Heart right ventricle (tissue), 16 donors: ENCODE measurements around the gene POLG2. TPM values are rescaled to one million over a fixed set of nuclear protein-coding genes. Genes with fewer than 3 reads are reported as not detected.
A peak's percentile ranks its signal among the peaks of the same experiment; 100 is the strongest.
"Not testable (repeated sequence)": the region's sequence is repeated elsewhere in the genome, so short reads cannot be mapped to it uniquely, and the experiment has no call there.

Source experiments
- ATAC-seq, 8 donors: fragments of 200-7000 bp; cut with Tn5 transposase; one replicate each; pipeline ENCODE4 v1.9.1; 2020; ENCODE audit warnings: mild to moderate bottlenecking in 8 of 8, moderate library complexity in 8 of 8, moderate number of reproducible peaks in 1 of 8
- DNase-seq, 2 donors: peaks; one replicate each; pipeline ENCODE4 v3.0.0-alpha.2; 2020
- H3K27ac ChIP-seq, 10 donors: fragments of 200-600 bp; sonication (generic) in 2 of 10; one replicate each; pipeline versions ENCODE4 v1.5.0 to v1.8.0; 2020 to 2022; ENCODE audit warnings: mild to moderate bottlenecking in 3 of 10
- H3K27me3 ChIP-seq, 7 donors: fragments of 200-600 bp; one replicate each; pipeline ENCODE4 v1.8.0; 2021 to 2022; ENCODE audit warnings: mild to moderate bottlenecking in 2 of 7
- H3K36me3 ChIP-seq, 9 donors: fragments of 200-600 bp; sonication (generic) in 1 of 9; one replicate each; pipeline versions ENCODE4 v1.5.0 to v1.8.0; 2020 to 2022; ENCODE audit warnings: mild to moderate bottlenecking in 2 of 9
- H3K4me1 ChIP-seq, 9 donors: fragments of 200-600 bp; sonication (generic) in 1 of 9; one replicate each; pipeline versions ENCODE4 v1.5.0 to v1.8.0; 2020 to 2022; ENCODE audit warnings: mild to moderate bottlenecking in 4 of 9
- H3K4me3 ChIP-seq, 10 donors: fragments of 200-600 bp; sonication (generic) in 2 of 10; one replicate each; pipeline versions ENCODE4 v1.5.0 to v1.8.0; 2020 to 2022; ENCODE audit warnings: mild to moderate bottlenecking in 7 of 10, moderate library complexity in 2 of 10
- H3K9me3 ChIP-seq, 11 donors: fragments of 200-600 bp in 10 of 11; sonication (generic) in 2 of 11; one replicate each; pipeline versions ENCODE4 v1.5.0 to v1.8.0; 2013 to 2022; ENCODE audit warnings: mild to moderate bottlenecking in 2 of 11, control low read depth in 1 of 11, moderate library complexity in 1 of 11
- WGBS, 2 donors: extraction: QIAGEN DNeasy Blood & Tissue Kit; methylation state at CpG; one replicate each; pipeline ENCODE4 v1.1.7; 2013; ENCODE audit warnings: inconsistent platforms in 1 of 2; 5-methylcytosine and 5-hydroxymethylcytosine counted together
- intact Hi-C, 10 donors: fragments of 100-400 bp; cut with DNase I; formaldehyde crosslinking; loops; one replicate each; pipeline versions ENCODE4 v1.11.1 to v1.14.2; 2022
- polyA plus RNA-seq, 2 donors: library from polyadenylated mRNA; stranded (reverse); fragments of 200-250 nt; gene quantifications; one replicate each; pipeline ENCODE4 v1.2.3, GENCODE V29; 2013
- total RNA-seq, 10 donors: library from RNA; stranded (reverse); fragmentation: NEBNext Ultra II Directional in 3 of 10; extraction: Animal tissue kit (Norgen Biotek cat#: 25700) in 3 of 10; gene quantifications; one replicate each; pipeline versions ENCODE4 v1.2.1 to v1.2.4, GENCODE V29; 2021 to 2023
- TF ChIP-seq, protein P1 (sequence below), 9 donors: fragments of 200-600 bp; sonication (generic) in 2 of 9; IDR thresholded peaks; one replicate each; pipeline versions ENCODE4 v1.5.0 to v1.8.0; 2021 to 2022; ENCODE audit warnings: antibody characterized with exemption in 9 of 9, mild to moderate bottlenecking in 5 of 9, moderate library complexity in 1 of 9
- donor health status: Arrhythmogenic right ventricular cardiomyopathy.
- donor health status: ischemic (EF 13 %, LVEDD 7.1; RV severe dilation, severe dysfunction).
- donor health status: healthy with polysubstance abuse.
- donor health status: DM: no; HTN: yes; CAD: no.
- donor health status: DM: no; HTN: no; CAD: no.
- donor health status: ischemic (EF 25% LVEDD 6.9; RV normal size, moderate dysfunction).
- donor health status: ischemic (EF 25% LVEDD 5.7; RV mildly dilated, moderate dysfunction).
- donor health status: healthy.
- donor health status: DM: yes; HTN: yes; CAD: no.
- donor health status: Ischemic cardiomyopathy.
- donor health status: ischemic (EF 35%, LVEDD 5.7; RV mildly dilated, moderate dysfunction).
- donor health status: nonischemic (EF 11% LVEDD 7.7; RV severe dilation, severe dysfunction).
- donor health status: DM: yes; HTN: yes; CAD: no.
- donor health status: PGD.
- donor health status: ischemic (EF 29% LVEDD 5.4; RV normal size, mild dysfunction).
- donor health status: nonischemic (EF 23%, LVEDD 6.1; RV moderate dilation, normal function).

The POLG2 gene
- total and polyA plus RNA-seq, 12 donors = 4.8 to 11.1 (median 6.5) TPM

- TF ChIP-seq, protein P1, sequence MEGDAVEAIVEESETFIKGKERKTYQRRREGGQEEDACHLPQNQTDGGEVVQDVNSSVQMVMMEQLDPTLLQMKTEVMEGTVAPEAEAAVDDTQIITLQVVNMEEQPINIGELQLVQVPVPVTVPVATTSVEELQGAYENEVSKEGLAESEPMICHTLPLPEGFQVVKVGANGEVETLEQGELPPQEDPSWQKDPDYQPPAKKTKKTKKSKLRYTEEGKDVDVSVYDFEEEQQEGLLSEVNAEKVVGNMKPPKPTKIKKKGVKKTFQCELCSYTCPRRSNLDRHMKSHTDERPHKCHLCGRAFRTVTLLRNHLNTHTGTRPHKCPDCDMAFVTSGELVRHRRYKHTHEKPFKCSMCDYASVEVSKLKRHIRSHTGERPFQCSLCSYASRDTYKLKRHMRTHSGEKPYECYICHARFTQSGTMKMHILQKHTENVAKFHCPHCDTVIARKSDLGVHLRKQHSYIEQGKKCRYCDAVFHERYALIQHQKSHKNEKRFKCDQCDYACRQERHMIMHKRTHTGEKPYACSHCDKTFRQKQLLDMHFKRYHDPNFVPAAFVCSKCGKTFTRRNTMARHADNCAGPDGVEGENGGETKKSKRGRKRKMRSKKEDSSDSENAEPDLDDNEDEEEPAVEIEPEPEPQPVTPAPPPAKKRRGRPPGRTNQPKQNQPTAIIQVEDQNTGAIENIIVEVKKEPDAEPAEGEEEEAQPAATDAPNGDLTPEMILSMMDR (IDR thresholded peaks at IDR 0.05) = no peak
- WGBS, 2 donors = 78 to 81% methylated on average over 4 of the region's 4 CpGs
- intact Hi-C loops = no loop called here
- H3K27me3 ChIP-seq = no peaks in the 10 kb centered on the region
- H3K27ac ChIP-seq = no peak overlapping the region
- no peak for DNase-seq
- H3K4me3 ChIP-seq = no peak overlapping the region
- no peak for ATAC-seq
- peaks cover 0 to 67% (median 0%) of the 10 kb centered on the region in 9 donors for H3K36me3 ChIP-seq
- no peaks in the 10 kb centered on the region for H3K9me3 ChIP-seq
- H3K4me1 ChIP-seq = no peaks in the 10 kb centered on the region
Observed at GRCh38 chr17:64470625-64471024, 26.2 kb downstream of the POLG2 start.

DNA sequence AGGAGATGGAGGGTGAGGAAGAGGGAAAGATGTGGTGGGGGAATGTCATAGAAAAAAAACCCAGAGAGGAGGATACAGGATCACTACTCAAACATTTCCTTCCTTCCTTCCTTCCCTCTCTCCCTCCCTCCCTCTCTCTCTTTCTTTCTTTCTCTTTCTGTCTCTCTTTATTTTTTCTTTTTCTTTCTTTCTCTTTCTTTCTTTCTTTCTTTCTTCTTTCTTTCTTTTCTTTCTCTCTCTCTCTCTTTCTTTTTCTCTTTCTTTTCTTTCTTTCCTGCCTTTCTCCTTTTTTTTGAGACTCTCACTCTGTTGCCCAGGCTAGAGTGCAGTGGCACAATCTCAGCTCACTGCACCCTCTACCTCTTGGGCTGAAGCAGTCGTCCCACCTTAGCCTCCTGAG, 30.0 kb downstream of the POLG2 start:
- ATAC-seq, H3K4me3 ChIP-seq, H3K4me1 ChIP-seq, H3K9me3 ChIP-seq, DNase-seq, H3K27me3 ChIP-seq, H3K27ac ChIP-seq, intact Hi-C loops: not testable (repeated sequence)
- peaks cover 0 to 91% (median 0%) of the 10 kb centered on the region in 9 donors for H3K36me3 ChIP-seq
- WGBS, 2 donors = 74 to 86% methylated on average over 1 of the region's 1 CpG

GRCh38 chr17:64466019-64466735, 30.7 kb downstream of the POLG2 start:
- Histone ChIP-seq H3K9me3 (no peaks in the 10 kb centered on the region), H3K4me3 (no peak overlapping the region), H3K27me3 (no peaks in the 10 kb centered on the region), H3K27ac (no peak overlapping the region), H3K36me3 (peaks cover 0 to 93% (median 0%) of the 10 kb centered on the region in 9 donors), H3K4me1 (peaks cover 0 to 5% (median 0%) of the 10 kb centered on the region in 9 donors)
- ATAC-seq = no peak
- TF ChIP-seq, protein P1 (IDR thresholded peaks at IDR 0.05) = no peak
- no peak for DNase-seq
- intact Hi-C loops = no loop called here
- WGBS, 2 donors = 68 to 70% methylated on average over 9 of the region's 9 CpGs

- Histone ChIP-seq H3K27me3 (no peaks in the 10 kb centered on the region), H3K27ac (no peak overlapping the region), H3K4me1 (peaks cover 0 to 20% (median 8%) of the 10 kb centered on the region in 9 donors), H3K36me3 (peaks cover 0 to 79% (median 0%) of the 10 kb centered on the region in 9 donors), H3K9me3 (no peaks in the 10 kb centered on the region), H3K4me3 (no peak overlapping the region)
- ATAC-seq (peak in 1 of 8 donors; percentile 46), DNase-seq (no peak)
- intact Hi-C loops = no loop called here
- 54 to 73% methylated on average over 6 of the region's 6 CpGs for WGBS, 2 donors
- TF ChIP-seq, protein P1 (IDR thresholded peaks at IDR 0.05) = no peak
Observed at GRCh38 chr17:64461788-64462187, 35.1 kb downstream of the POLG2 start.

GRCh38 chr17:64460955-64461354, 35.9 kb downstream of the POLG2 start:
- Histone ChIP-seq H3K9me3 (no peaks in the 10 kb centered on the region), H3K4me3 (peak overlapping the region in 1 of 10 donors; percentile 1), H3K4me1 (peaks cover 0 to 28% (median 10%) of the 10 kb centered on the region in 9 donors), H3K27ac (peak overlapping the region in 5 of 10 donors; percentile 29 to 56 (median 39)), H3K36me3 (peaks cover 0 to 70% (median 0%) of the 10 kb centered on the region in 9 donors), H3K27me3 (no peaks in the 10 kb centered on the region)
- DNase-seq (peak; percentile 21 to 45), ATAC-seq (peak in 7 of 8 donors; percentile 42 to 83 (median 61))
- intact Hi-C loops = no loop called here
- TF ChIP-seq, protein P1 (IDR thresholded peaks at IDR 0.05) = no peak
- 49 to 56% methylated on average over 8 of the region's 8 CpGs for WGBS, 2 donors

DNA sequence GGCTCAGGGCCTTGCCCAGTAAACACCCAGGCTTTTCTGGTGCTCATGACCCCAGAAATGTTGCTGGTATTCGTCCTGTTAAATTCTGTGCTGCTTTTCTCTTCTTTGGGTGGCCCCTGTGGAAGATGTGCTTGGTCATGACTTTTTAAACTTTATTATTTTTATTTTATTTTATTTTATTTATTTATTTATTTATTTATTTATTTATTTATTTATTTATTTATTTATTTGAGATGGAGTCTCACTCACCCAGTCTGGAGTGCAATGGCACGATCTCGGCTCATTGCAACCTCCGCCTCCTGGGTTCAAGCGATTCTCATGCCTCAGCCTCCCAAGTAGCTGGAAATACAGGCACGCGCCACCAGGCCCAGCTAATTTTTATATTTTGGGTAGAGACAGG, 37.0 kb downstream of the POLG2 start:
- intact Hi-C loops, H3K27ac ChIP-seq, DNase-seq, H3K27me3 ChIP-seq, ATAC-seq, H3K9me3 ChIP-seq, H3K4me3 ChIP-seq: not testable (repeated sequence)
- 96 to 100% methylated on average over 7 of the region's 7 CpGs for WGBS, 2 donors
- peaks cover 0 to 62% (median 0%) of the 10 kb centered on the region in 9 donors for H3K36me3 ChIP-seq
- peaks cover 0 to 29% (median 10%) of the 10 kb centered on the region in 9 donors for H3K4me1 ChIP-seq
